ENCODE results near the gene PRND. TPM values are rescaled to one million over a fixed set of nuclear protein-coding genes. Genes with fewer than 3 reads are reported as not detected.

Gene PRND
- total and polyA plus RNA-seq, 2 of the 4 experiments (the other 2 are of a cell fraction): not detected

- Histone ChIP-seq H2BK20ac (ENCODE audit: low read depth, low read length) (no peak overlapping the region), H3K23ac (ENCODE audit: low read depth, low read length) (no peak overlapping the region), H2AFZ (replicated peaks; ENCODE audit: low read length, poor library complexity) (peak overlapping the region; percentile 70), H4K8ac (ENCODE audit: low read depth in 2 of 2, low read length in 2 of 2) (peak overlapping the region in 1 of 2 experiments; percentile 20; a peak in 2 of 4 replicates), H3K4me3 (ENCODE audit: insufficient read depth, low read depth, low read length) (no peak overlapping the region), H3K9ac (ENCODE audit: low read depth, low read length) (no peak overlapping the region), H4K91ac (ENCODE audit: insufficient read depth, low read depth, low read length) (peak overlapping the region; percentile 53), H3K18ac (ENCODE audit: low read depth, low read length) (no peak overlapping the region), H3K27me3 (ENCODE audit: control insufficient read depth, insufficient read depth, low read length) (peaks cover 3% of the 10 kb centered on the region; the same call in 1 of the 2 replicates), H2AK5ac (ENCODE audit: low read depth, low read length) (peak overlapping the region; percentile 56), H3K9me3 (ENCODE audit: control insufficient read depth, insufficient read depth, low read length) (no peaks in the 10 kb centered on the region), H3K4me1 (ENCODE audit: control insufficient read depth, insufficient read depth, low read length) (peaks cover 9% of the 10 kb centered on the region), H2BK120ac (ENCODE audit: low read depth, low read length) (no peak overlapping the region), H3K27ac (ENCODE audit: insufficient read depth, low read length) (no peak overlapping the region), H3K56ac (ENCODE audit: extremely low read depth, insufficient read depth, low read length) (no peak overlapping the region), H4K20me1 (ENCODE audit: insufficient read depth, low read length) (peaks cover 16% of the 10 kb centered on the region), H3K9me1 (ENCODE audit: insufficient read depth, low read length) (peaks cover 7% of the 10 kb centered on the region; the same call in 1 of the 2 replicates), H3K79me1 (ENCODE audit: low read depth in 1 of 2, low read length in 2 of 2) (peaks cover 12 to 29% of the 10 kb centered on the region in 2 experiments), H2AK9ac (replicated peaks; ENCODE audit: low read depth, low read length, poor library complexity) (peak overlapping the region; percentile 18), H4K5ac (ENCODE audit: low read depth, low read length) (no peak overlapping the region), H3K4me2 (ENCODE audit: low read depth, low read length) (no peak overlapping the region), H3K36me3 (ENCODE audit: control insufficient read depth, insufficient read depth, low read length) (no peaks in the 10 kb centered on the region), H2BK5ac (ENCODE audit: low read depth, low read length, poor library complexity, severe bottlenecking) (no peak overlapping the region), H3K14ac (replicated peaks; ENCODE audit: low read depth, low read length) (no peak overlapping the region), H3K4ac (ENCODE audit: low read depth, low read length) (peak overlapping the region; percentile 34; the same call in 1 of the 2 replicates), H2BK15ac (ENCODE audit: low read depth, low read length) (no peak overlapping the region)
- ChIA-PET CTCF (interaction anchor here (0.6 to 1.2 kb wide), 5 partner anchors 10 to 364 kb away, joined by 3 to 4 read pairs (median 4); no protein-coding TSS in a partner anchor), POLR2A (ENCODE audit: unreplicated experiment) (interaction anchor here (0.6 kb wide), 1 partner anchor 258 kb away, joined by 4 read pairs; no protein-coding TSS in a partner anchor)
- intact Hi-C loops (cut with micrococcal nuclease) (no loop called here), dilution Hi-C loops (cut with HindIII; ENCODE audit: low sequenced_read_pairs, unreplicated experiment) (no loop called here), in situ Hi-C loops (cut with MboI; ENCODE audit: low sequenced_read_pairs) (no loop called here)
- ATAC-seq (ENCODE audit: low read depth) (peak; percentile 40), DNase-seq (peak; percentile 84)
- WGBS, 2 experiments (ENCODE audit: extremely low coverage in 2 of 2, insufficient read length in 1 of 2): no CpG with 5 or more reads among the region's 6 CpGs
- no TSS peak for BruUV-seq (replicated peaks)
- TF ChIP-seq ELK1 (IDR thresholded peaks at IDR 0.05; ENCODE audit: borderline replicate concordance, low read depth, low read length): no peak
- no peak for TF ChIP-seq BHLHE40 (IDR thresholded peaks at IDR 0.05; ENCODE audit: low read depth, low read length)
- no peak for TF ChIP-seq MAZ (IDR thresholded peaks at IDR 0.05; ENCODE audit: borderline replicate concordance, low read depth, low read length)
- no peak for TF ChIP-seq MXI1 (IDR thresholded peaks at IDR 0.05; ENCODE audit: borderline replicate concordance, low read depth, low read length)
- TF ChIP-seq CTCF (conservative IDR thresholded peaks at IDR 0.05; ENCODE audit: low read depth, low read length): 0 out of 2 replicates have a peak, but pooled peaks have one; percentile 16
Measured at GRCh38 chr20:4684837-4685413, 36.8 kb upstream of the PRND start.

All from IMR-90 (cell line).